Parathyroid adenoma (tissue), 2 donors: ENCODE measurements around the gene OPRL1.
A peak's percentile ranks its signal among the peaks of the same experiment; 100 is the strongest.

Source experiments
- H2AFZ ChIP-seq: fragments of 300-600 bp; sonication (generic); one replicate; pipeline ENCODE4 v1.7.0; 2017; ENCODE audit warnings: antibody characterized with exemption, mild to moderate bottlenecking
- H3K27ac ChIP-seq: fragments of 300-600 bp; sonication (generic); one replicate; pipeline ENCODE4 v1.7.0; 2017
- H3K27me3 ChIP-seq: fragments of 300-600 bp; sonication (generic); one replicate; pipeline ENCODE4 v1.7.0; 2017; ENCODE audit warnings: low read length; ENCODE audit not compliant: control insufficient read depth, insufficient read depth
- H3K36me3 ChIP-seq: fragments of 300-600 bp; sonication (generic); one replicate; pipeline ENCODE4 v1.7.0; 2017; ENCODE audit warnings: low read length; ENCODE audit not compliant: control insufficient read depth, insufficient read depth
- H3K4me1 ChIP-seq: fragments of 300-600 bp; sonication (generic); one replicate; pipeline ENCODE4 v1.7.0; 2017; ENCODE audit warnings: control low read depth
- H3K4me2 ChIP-seq: fragments of 300-600 bp; sonication (generic); one replicate; pipeline ENCODE4 v1.7.0; 2017; ENCODE audit warnings: low read length
- H3K4me3 ChIP-seq: fragments of 300-600 bp; sonication (generic); one replicate; pipeline ENCODE4 v1.7.0; 2017; ENCODE audit warnings: low read depth, low read length
- H3K79me2 ChIP-seq: fragments of 300-600 bp; sonication (generic); one replicate; pipeline ENCODE4 v1.7.0; 2017; ENCODE audit warnings: control low read depth
- H3K9ac ChIP-seq: fragments of 300-600 bp; sonication (generic); one replicate; pipeline ENCODE4 v1.7.0; 2017; ENCODE audit warnings: mild to moderate bottlenecking
- H3K9me3 ChIP-seq: fragments of 300-600 bp; sonication (generic); one replicate; pipeline ENCODE4 v1.7.0; 2017; ENCODE audit warnings: low read length; ENCODE audit not compliant: control insufficient read depth
- TF ChIP-seq, protein P1 (sequence below): fragments of 300-600 bp; sonication (generic); IDR thresholded peaks from one replicate; pipeline ENCODE4 v1.7.0; 2017; ENCODE audit warnings: antibody characterized with exemption, mild to moderate bottlenecking
- donor health status: primary hyperparathyroidism.

OPRL1 gene

DNA sequence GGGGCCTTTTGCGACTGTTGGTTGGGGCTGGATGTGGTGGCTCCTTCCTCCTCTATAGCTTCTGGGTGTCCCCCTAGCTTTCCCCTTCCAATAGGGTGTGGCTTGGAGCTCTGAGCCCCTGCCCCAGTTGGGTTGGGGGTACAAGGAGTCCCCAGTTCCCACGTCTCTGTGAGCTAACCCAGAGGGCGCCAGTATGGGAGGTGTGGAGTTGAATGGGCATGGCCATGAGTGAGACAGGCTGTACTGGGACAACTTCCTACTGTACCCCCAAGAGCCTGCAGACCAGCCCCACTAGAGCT is 42.7 kb upstream of the OPRL1 start:
- no peak overlapping the region for H2AFZ ChIP-seq
- H3K9me3 ChIP-seq = no peaks in the 10 kb centered on the region
- peaks cover 4% of the 10 kb centered on the region for H3K4me1 ChIP-seq
- no peak overlapping the region for H3K4me3 ChIP-seq
- no peaks in the 10 kb centered on the region for H3K27me3 ChIP-seq
- no peak overlapping the region for H3K9ac ChIP-seq
- TF ChIP-seq, protein P1, sequence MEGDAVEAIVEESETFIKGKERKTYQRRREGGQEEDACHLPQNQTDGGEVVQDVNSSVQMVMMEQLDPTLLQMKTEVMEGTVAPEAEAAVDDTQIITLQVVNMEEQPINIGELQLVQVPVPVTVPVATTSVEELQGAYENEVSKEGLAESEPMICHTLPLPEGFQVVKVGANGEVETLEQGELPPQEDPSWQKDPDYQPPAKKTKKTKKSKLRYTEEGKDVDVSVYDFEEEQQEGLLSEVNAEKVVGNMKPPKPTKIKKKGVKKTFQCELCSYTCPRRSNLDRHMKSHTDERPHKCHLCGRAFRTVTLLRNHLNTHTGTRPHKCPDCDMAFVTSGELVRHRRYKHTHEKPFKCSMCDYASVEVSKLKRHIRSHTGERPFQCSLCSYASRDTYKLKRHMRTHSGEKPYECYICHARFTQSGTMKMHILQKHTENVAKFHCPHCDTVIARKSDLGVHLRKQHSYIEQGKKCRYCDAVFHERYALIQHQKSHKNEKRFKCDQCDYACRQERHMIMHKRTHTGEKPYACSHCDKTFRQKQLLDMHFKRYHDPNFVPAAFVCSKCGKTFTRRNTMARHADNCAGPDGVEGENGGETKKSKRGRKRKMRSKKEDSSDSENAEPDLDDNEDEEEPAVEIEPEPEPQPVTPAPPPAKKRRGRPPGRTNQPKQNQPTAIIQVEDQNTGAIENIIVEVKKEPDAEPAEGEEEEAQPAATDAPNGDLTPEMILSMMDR = no peak
- no peak overlapping the region for H3K4me2 ChIP-seq
- H3K36me3 ChIP-seq = no peaks in the 10 kb centered on the region
- no peak overlapping the region for H3K27ac ChIP-seq
- no peaks in the 10 kb centered on the region for H3K79me2 ChIP-seq

DNA sequence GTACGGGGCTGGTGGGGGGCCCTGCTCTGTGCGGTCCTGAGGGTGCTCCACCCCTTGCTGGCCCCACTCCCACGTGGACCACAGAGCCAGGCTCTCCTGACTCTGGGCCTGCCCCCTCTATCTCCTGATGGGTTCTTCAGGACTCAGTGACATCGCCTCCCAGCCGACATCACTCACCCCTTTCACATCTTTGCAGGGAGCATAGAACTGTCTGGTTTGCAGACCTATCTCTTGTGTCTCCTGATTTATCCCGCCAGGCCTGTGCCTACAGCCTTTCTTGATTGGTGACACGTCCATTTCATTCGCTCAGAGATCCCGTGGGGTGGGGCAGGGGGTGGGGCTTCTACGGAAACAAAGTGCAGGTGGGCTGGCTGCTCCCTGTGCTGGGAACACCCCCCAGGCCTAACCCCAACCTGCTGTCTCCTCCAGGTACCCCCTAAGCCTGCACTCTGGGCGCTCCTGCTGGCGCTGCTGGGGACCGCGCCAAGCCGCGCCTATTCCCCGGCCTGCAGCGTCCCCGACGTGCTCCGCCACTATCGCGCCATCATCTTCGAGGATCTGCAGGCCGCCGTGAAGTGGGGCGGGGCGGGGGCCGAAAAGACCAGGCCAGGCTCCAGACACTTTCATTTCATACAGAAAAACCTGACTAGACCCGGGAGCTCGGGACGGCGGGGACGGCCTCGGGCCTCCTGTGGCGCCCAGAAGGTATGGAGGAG is 42.2 kb upstream of the OPRL1 start:
- no peaks in the 10 kb centered on the region for H3K79me2 ChIP-seq
- H3K9ac ChIP-seq = no peak overlapping the region
- TF ChIP-seq, protein P1 = no peak
- H3K4me1 ChIP-seq = peaks cover 4% of the 10 kb centered on the region
- peak overlapping the region; percentile 88 for H2AFZ ChIP-seq
- H3K36me3 ChIP-seq = no peaks in the 10 kb centered on the region
- peak overlapping the region; percentile 82 for H3K4me2 ChIP-seq
- H3K27ac ChIP-seq = no peak overlapping the region
- H3K4me3 ChIP-seq = peak overlapping the region; percentile 65
- no peaks in the 10 kb centered on the region for H3K27me3 ChIP-seq
- no peaks in the 10 kb centered on the region for H3K9me3 ChIP-seq

DNA sequence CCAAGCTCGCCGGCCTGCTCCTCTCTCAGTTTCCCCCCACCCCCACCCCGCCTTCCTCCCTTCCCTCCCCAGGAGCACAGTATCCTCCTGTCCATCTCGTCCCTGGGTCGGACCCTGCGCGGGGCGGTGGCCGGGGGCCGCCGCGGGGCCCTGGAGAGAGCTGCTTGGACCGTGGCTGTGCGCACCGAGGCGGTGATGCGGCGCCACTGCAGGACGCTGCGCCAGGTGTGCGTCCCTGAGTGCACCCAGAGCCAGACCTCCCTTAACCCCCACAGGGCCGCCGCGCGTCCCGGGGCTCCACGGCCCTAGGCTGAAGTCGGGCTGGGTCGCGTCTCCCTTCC is 41.7 kb upstream of the OPRL1 start:
- Histone ChIP-seq H3K27ac (no peak overlapping the region), H3K36me3 (no peaks in the 10 kb centered on the region), H3K27me3 (no peaks in the 10 kb centered on the region)

DNA sequence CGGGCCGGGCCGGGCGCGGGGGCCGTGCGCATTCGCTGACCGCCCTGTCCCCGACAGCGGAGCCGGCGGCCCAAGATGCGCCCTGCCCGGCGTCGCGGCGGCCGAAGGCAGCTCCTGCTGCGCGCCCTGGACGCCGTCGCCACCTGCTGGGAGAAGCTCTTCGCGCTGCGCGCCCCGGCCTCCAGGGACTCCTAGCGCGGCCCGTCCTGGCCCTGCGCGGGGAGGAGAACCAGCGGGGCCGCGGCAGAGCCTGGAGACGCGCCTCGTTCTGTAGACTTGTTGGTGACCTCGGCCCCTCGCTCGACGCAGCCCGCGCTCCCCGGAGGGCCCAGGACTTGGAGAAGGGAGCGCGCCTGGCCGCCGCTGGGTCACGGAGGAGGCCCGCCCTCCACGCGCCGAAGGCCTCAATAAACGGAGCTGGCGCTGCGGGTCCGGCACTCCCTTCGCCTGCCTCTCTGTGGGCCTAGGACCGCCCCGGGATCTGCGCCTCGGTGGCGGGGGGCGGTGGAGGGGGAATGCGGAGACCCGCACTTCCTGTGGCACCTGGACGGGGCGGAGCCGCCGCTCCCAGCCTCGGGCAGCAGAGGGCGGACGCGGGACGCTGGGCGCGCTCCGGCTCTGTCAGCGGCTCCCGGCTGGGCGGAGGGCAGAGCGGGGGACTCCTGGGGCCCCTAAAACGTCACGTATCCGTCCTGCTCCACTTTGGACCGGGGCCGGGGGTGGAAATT is 41.2 kb upstream of the OPRL1 start:
- H3K4me2 ChIP-seq = peak overlapping the region; percentile 82
- H3K9me3 ChIP-seq = no peaks in the 10 kb centered on the region
- peak overlapping the region; percentile 37 for H3K27ac ChIP-seq
- TF ChIP-seq, protein P1 = peak; percentile 84
- peak overlapping the region; percentile 65 for H3K4me3 ChIP-seq
- H3K27me3 ChIP-seq = no peaks in the 10 kb centered on the region
- H3K9ac ChIP-seq = no peak overlapping the region
- H3K4me1 ChIP-seq = peaks cover 4% of the 10 kb centered on the region
- no peaks in the 10 kb centered on the region for H3K36me3 ChIP-seq
- no peaks in the 10 kb centered on the region for H3K79me2 ChIP-seq
- peak overlapping the region; percentile 88 for H2AFZ ChIP-seq

More for the DNA sequence above, 41.7 kb upstream of the OPRL1 start:
- Histone ChIP-seq H3K4me2 (peak overlapping the region; percentile 82), H3K79me2 (no peaks in the 10 kb centered on the region), H3K9ac (no peak overlapping the region), H3K4me1 (peaks cover 4% of the 10 kb centered on the region), H3K4me3 (peak overlapping the region; percentile 65), H3K9me3 (no peaks in the 10 kb centered on the region), H2AFZ (peak overlapping the region; percentile 88)
- TF ChIP-seq, protein P1 = no peak
